C4-2B (cell line): ENCODE data around the gene OR52B2.

Experiments
- ZFX ChIP-seq: fragments of 450-650 bp; IDR thresholded peaks from 2 replicates; pipeline ENCODE4 v1.6.1; 2017
- TF ChIP-seq, protein P1 (sequence below): fragments of 450-650 bp; conservative IDR thresholded peaks from 2 replicates; pipeline ENCODE4 v1.5.1; 2017; ENCODE audit warnings: mild to moderate bottlenecking

- TF ChIP-seq, protein P1, sequence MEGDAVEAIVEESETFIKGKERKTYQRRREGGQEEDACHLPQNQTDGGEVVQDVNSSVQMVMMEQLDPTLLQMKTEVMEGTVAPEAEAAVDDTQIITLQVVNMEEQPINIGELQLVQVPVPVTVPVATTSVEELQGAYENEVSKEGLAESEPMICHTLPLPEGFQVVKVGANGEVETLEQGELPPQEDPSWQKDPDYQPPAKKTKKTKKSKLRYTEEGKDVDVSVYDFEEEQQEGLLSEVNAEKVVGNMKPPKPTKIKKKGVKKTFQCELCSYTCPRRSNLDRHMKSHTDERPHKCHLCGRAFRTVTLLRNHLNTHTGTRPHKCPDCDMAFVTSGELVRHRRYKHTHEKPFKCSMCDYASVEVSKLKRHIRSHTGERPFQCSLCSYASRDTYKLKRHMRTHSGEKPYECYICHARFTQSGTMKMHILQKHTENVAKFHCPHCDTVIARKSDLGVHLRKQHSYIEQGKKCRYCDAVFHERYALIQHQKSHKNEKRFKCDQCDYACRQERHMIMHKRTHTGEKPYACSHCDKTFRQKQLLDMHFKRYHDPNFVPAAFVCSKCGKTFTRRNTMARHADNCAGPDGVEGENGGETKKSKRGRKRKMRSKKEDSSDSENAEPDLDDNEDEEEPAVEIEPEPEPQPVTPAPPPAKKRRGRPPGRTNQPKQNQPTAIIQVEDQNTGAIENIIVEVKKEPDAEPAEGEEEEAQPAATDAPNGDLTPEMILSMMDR: no peak
- TF ChIP-seq ZFX: no peak
Observed at GRCh38 chr11:6132431-6132830, 37.7 kb downstream of the OR52B2 start.
